ENCODE data around the gene LUC7L2.
A peak's percentile ranks its signal among the peaks of the same experiment; 100 is the strongest.

Gene LUC7L2

DNA sequence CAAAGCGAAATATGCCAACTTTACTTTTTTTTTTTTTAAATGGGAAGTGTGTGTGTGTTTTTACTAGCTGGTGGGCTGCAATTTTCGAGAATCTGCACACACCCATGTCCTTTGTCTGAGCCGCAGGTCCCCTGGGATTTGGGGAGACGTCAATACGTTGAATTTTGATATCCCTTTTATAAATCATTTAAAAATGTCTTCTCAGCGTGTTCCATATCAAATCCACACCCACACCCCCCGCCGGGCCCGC, 19.0 kb upstream of the LUC7L2 start:
- TF ChIP-seq USF1 (IDR thresholded peaks at IDR 0.05) (no peak), REST (IDR thresholded peaks at IDR 0.05; ENCODE audit: low read depth) (no peak), CEBPB (IDR thresholded peaks at IDR 0.05) (no peak), CREB1 (IDR thresholded peaks at IDR 0.05; ENCODE audit: low read depth) (no peak), MAX (IDR thresholded peaks at IDR 0.05) (no peak), EGR1 (IDR thresholded peaks at IDR 0.05) (no peak), RAD21 (IDR thresholded peaks at IDR 0.05; ENCODE audit: low read depth) (no peak), ZBTB7A (IDR thresholded peaks at IDR 0.05; ENCODE audit: low read depth) (no peak), TAF1 (IDR thresholded peaks at IDR 0.05; ENCODE audit: low read depth) (no peak), YY1 (IDR thresholded peaks at IDR 0.05; ENCODE audit: low read depth) (no peak), TEAD4 (IDR thresholded peaks at IDR 0.05) (no peak)

GRCh38 chr7:139341058-139341775, 18.5 kb upstream of the LUC7L2 start, which contains the start of gene FMC1:
Gene FMC1, plus strand, starts transcription at chr7:139341337. Its CDS starts 48 bp downstream, at chr7:139341385.
- TF ChIP-seq CEBPB (IDR thresholded peaks at IDR 0.05) = no peak
- peak; percentile 21; the same call in 1 of the 2 replicates for TF ChIP-seq FOXM1 (IDR thresholded peaks at IDR 0.05; ENCODE audit: borderline replicate concordance, low read depth)
- no peak for TF ChIP-seq EGR1 (IDR thresholded peaks at IDR 0.05)
- TF ChIP-seq CREB1 (IDR thresholded peaks at IDR 0.05; ENCODE audit: low read depth) = peak; percentile 74
- no peak; the same call in none of the 2 replicates for TF ChIP-seq MAX (IDR thresholded peaks at IDR 0.05)
- TF ChIP-seq REST (IDR thresholded peaks at IDR 0.05; ENCODE audit: low read depth) = no peak
- TF ChIP-seq YY1 (IDR thresholded peaks at IDR 0.05; ENCODE audit: low read depth) = peak; percentile 85
- no peak; the same call in 1 of the 2 replicates for TF ChIP-seq TCF12 (IDR thresholded peaks at IDR 0.05; ENCODE audit: low read depth)
- peak; percentile 38; the same call in 1 of the 2 replicates for TF ChIP-seq EP300 (IDR thresholded peaks at IDR 0.05; ENCODE audit: borderline replicate concordance)
- peak; percentile 24; the same call in 1 of the 2 replicates for TF ChIP-seq RAD21 (IDR thresholded peaks at IDR 0.05; ENCODE audit: low read depth)
- peak; percentile 78 for TF ChIP-seq TAF1 (IDR thresholded peaks at IDR 0.05; ENCODE audit: low read depth)
- no peak for TF ChIP-seq USF1 (IDR thresholded peaks at IDR 0.05)
- 0 out of 2 replicates have a peak, but pooled peaks have one; percentile 8 for TF ChIP-seq TEAD4 (IDR thresholded peaks at IDR 0.05)
- peak; percentile 93 for TF ChIP-seq ZBTB7A (IDR thresholded peaks at IDR 0.05; ENCODE audit: low read depth)
- TF ChIP-seq NFIC (IDR thresholded peaks at IDR 0.05) = 0 out of 2 replicates have a peak, but pooled peaks have one; percentile 26

DNA sequence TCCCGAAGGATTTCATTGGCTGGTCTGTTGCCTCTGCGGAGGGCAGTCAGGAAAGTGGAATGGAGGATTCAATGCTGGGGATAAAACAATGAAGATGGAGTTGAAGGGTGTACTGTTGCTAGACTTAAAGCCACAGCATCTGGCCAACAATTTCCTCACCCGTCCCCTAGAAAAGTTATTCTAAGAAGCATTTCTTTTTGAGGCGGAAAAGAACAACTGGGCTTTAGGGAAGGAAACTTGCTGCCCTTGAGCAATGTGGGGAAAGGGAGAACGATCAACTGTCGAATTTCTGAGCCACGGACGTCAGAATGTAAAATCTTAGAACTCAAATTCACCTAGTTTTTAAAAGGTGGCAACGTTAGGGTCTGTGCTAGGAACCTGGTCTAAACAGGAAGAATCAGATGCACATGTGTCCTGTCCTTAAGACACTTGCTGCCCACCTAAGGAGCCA, 17.9 kb upstream of the LUC7L2 start:
- TF ChIP-seq USF1 (IDR thresholded peaks at IDR 0.05) (no peak), YY1 (IDR thresholded peaks at IDR 0.05; ENCODE audit: low read depth) (0 out of 2 replicates have a peak, but pooled peaks have one; percentile 11)

DNA sequence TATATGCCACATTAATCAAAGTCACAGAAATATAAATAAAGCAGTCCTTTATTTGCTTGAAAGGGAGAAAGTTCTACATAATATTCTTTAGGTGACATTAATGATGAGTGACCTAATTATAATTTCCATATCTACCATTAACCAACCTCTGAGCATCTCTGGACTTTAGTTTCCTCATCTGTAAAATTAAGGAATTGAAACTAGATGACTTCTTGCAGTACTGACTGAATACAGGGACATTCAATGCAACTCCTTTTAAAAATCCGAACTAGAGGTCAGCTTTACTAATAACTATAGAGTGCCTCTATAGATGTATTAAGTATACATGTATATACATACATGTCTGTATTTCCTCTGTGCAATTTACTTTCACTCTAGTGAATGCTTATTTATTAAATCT, 14.7 kb upstream of the LUC7L2 start:
- no peak for TF ChIP-seq RAD21 (IDR thresholded peaks at IDR 0.05; ENCODE audit: low read depth)
- no peak for TF ChIP-seq CEBPB (IDR thresholded peaks at IDR 0.05)
- no peak for TF ChIP-seq YY1 (IDR thresholded peaks at IDR 0.05; ENCODE audit: low read depth)
- no peak for TF ChIP-seq MAX (IDR thresholded peaks at IDR 0.05)
- no peak for TF ChIP-seq CREB1 (IDR thresholded peaks at IDR 0.05; ENCODE audit: low read depth)
- TF ChIP-seq EP300 (IDR thresholded peaks at IDR 0.05; ENCODE audit: borderline replicate concordance) = no peak
- TF ChIP-seq TAF1 (IDR thresholded peaks at IDR 0.05; ENCODE audit: low read depth) = no peak

GRCh38 chr7:139351027-139351426, 8.7 kb upstream of the LUC7L2 start:
- TF ChIP-seq EGR1 (IDR thresholded peaks at IDR 0.05) = no peak
- no peak for TF ChIP-seq MAX (IDR thresholded peaks at IDR 0.05)
- TF ChIP-seq REST (IDR thresholded peaks at IDR 0.05; ENCODE audit: low read depth) = no peak

All from Ishikawa (cell line).